Ovary (tissue), 3 donors: ENCODE results near the gene PLEKHG4B.

ENCODE experiments used
- CTCF ChIP-seq, 3 donors: fragments of 450-650 bp in 2 of 3; fragments of 200-600 bp in 1 of 3; IDR thresholded peaks; one replicate each; pipeline versions ENCODE4 v1.5.1 to v1.8.0; 2016 to 2022; ENCODE audit warnings: antibody characterized with exemption in 3 of 3, mild to moderate bottlenecking in 1 of 3
- POLR2A ChIP-seq: fragments of 450-650 bp; IDR thresholded peaks from one replicate; pipeline ENCODE4 v1.6.1; 2017; ENCODE audit warnings: antibody characterized with exemption, mild to moderate bottlenecking, moderate library complexity
- donor health status: DM: no; HTN: no; CAD: no.

GRCh38 chr5:78805-79149 lies 13.2 kb upstream of the PLEKHG4B start:
- TF ChIP-seq CTCF (IDR thresholded peaks at IDR 0.05), result no peak
- no peak for TF ChIP-seq POLR2A
